ENCODE measurements around the gene SPOCK2.

- TF ChIP-seq CTCF (conservative IDR thresholded peaks at IDR 0.05) (no peak), ZFX (IDR thresholded peaks at IDR 0.05) (no peak)
These were observed 4.4 kb downstream of the SPOCK2 start for GRCh38 chr10:72083790-72084459.
